Brain microvascular endothelial cell (primary cell): Measurements from ENCODE around the gene SCFD1.

Experiments
- DNase-seq: peaks from one replicate; pipeline ENCODE4 v3.0.0-alpha.2; 2020
- H3K27ac ChIP-seq: fragments of 250-450 bp; sonication (Bioruptor Pico); 2 replicates; pipeline ENCODE4 v1.5.1; 2020; ENCODE audit warnings: mild to moderate bottlenecking, moderate library complexity
- H3K27me3 ChIP-seq: fragments of 250-450 bp; sonication (Bioruptor Pico); replicated peaks from 2 replicates; pipeline ENCODE4 v1.5.1; 2020; ENCODE audit warnings: mild to moderate bottlenecking
- H3K36me3 ChIP-seq: fragments of 250-450 bp; sonication (Bioruptor Pico); replicated peaks from 2 replicates; pipeline ENCODE4 v1.5.1; 2020; ENCODE audit warnings: mild to moderate bottlenecking
- H3K4me3 ChIP-seq: 2 replicates; pipeline ENCODE4 v1.5.1; 2011; ENCODE audit warnings: low read depth, mild to moderate bottlenecking, control low read depth, low read length, moderate library complexity
- CTCF ChIP-seq: IDR thresholded peaks from 2 replicates; pipeline ENCODE4 v1.5.1; 2011; ENCODE audit warnings: low read depth, mild to moderate bottlenecking, moderate library complexity, low read length, control low read depth, inconsistent platforms; ENCODE audit errors: missing control alignments
- in situ Hi-C: cut with HindIII; loops from 2 replicates; pipeline ENCODE4 v1.10.0; 2017; ENCODE audit warnings: low sequenced_read_pairs, low pct_ligation_motif_present

Gene SCFD1

GRCh38 chr14:30754778-30755177, 132.7 kb downstream of the SCFD1 start:
- Histone ChIP-seq H3K27ac (no peak overlapping the region), H3K36me3 (no peaks in the 10 kb centered on the region), H3K4me3 (no peak overlapping the region), H3K27me3 (no peaks in the 10 kb centered on the region)
- in situ Hi-C loops = no loop called here
- TF ChIP-seq CTCF = no peak
- no peak for DNase-seq

GRCh38 chr14:30756594-30756993, 134.5 kb downstream of the SCFD1 start:
- in situ Hi-C loops = no loop called here
- Histone ChIP-seq H3K36me3 (no peaks in the 10 kb centered on the region), H3K27me3 (no peaks in the 10 kb centered on the region), H3K27ac (no peak overlapping the region), H3K4me3 (no peak overlapping the region)
- no peak for DNase-seq
- TF ChIP-seq CTCF = no peak

- no peak for TF ChIP-seq CTCF
- no peaks in the 10 kb centered on the region for H3K36me3 ChIP-seq
- no peak for DNase-seq
- in situ Hi-C loops = no loop called here
- no peaks in the 10 kb centered on the region for H3K27me3 ChIP-seq
- H3K4me3 ChIP-seq = no peak overlapping the region
- no peak overlapping the region for H3K27ac ChIP-seq
These were observed 135.0 kb downstream of the SCFD1 start for GRCh38 chr14:30757082-30757481.

DNA sequence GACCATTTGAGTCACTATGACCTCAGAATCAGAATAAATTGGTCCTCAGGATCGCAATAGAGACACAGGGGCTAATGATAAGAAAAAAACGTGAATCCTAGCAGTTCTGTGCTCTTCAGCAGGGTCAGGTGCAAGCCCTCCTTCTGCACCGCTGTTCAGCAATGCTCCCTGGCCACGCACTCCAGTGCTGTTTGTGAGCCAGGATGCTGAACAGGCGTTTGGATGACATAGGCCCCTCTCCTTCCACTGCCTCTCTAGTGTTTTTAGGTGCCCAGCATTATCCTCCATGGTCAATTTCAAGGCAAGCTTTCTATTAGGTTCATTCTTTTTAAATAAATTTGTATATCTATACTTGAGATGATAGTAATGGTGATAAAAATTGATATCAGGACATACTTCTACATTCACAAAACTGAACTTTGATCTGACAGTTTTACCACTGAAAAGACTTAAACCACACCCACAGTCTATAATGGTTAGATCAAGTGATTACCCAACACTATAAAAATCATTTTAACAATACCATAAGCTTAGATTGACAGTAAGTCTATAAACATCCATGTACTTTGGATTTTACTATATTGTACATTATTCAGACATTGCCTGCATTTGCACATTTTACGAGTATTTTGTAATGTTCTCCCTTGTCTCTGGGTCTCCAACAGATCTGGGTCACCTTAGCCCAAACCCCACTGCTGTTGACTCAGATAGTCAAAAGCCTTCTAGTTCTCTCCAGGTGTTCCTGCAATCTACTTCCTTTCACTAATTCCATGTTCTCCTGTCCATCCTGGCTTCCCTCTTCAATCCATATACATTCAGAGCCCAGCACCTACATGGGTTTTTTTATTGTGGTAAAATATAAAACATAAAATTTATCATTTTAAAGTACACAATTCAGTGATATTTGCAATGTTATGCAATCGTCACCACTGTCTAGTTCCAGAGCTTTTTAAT, 137.3 kb downstream of the SCFD1 start:
- in situ Hi-C loops = no loop called here
- Histone ChIP-seq H3K36me3 (no peaks in the 10 kb centered on the region), H3K4me3 (no peak overlapping the region), H3K27ac (no peak overlapping the region), H3K27me3 (no peaks in the 10 kb centered on the region)
- no peak for DNase-seq
- TF ChIP-seq CTCF = no peak

GRCh38 chr14:30763891-30764290, 141.8 kb downstream of the SCFD1 start:
- DNase-seq = no peak
- in situ Hi-C loops = no loop called here
- H3K36me3 ChIP-seq = no peaks in the 10 kb centered on the region
- H3K4me3 ChIP-seq = no peak overlapping the region
- no peak for TF ChIP-seq CTCF
- no peak overlapping the region for H3K27ac ChIP-seq
- H3K27me3 ChIP-seq = no peaks in the 10 kb centered on the region
